SK-N-SH (cell line): ENCODE measurements around the gene HSPA4.

Experiments used
- CHD2 ChIP-seq: fragments of 150-350 bp; IDR thresholded peaks from 2 replicates; pipeline ENCODE4 v1.6.1; 2018; ENCODE audit warnings: low read length; ENCODE audit not compliant: partially characterized antibody
- CTCF ChIP-seq: fragments of 200-600 bp; sonication (generic); IDR thresholded peaks from 2 replicates; pipeline ENCODE4 v1.6.1; 2017; ENCODE audit warnings: antibody characterized with exemption, mild to moderate bottlenecking, moderate library complexity
- EZH2phosphoT487 ChIP-seq: fragments of 200-600 bp; sonication (generic); IDR thresholded peaks from 2 replicates; pipeline ENCODE4 v1.6.1; 2017; ENCODE audit warnings: low read depth, mixed run types, mild to moderate bottlenecking, antibody characterized with exemption, moderate library complexity, borderline replicate concordance
- POLR2AphosphoS5 ChIP-seq: IDR thresholded peaks from 2 replicates; pipeline ENCODE4 v1.6.1; 2012; ENCODE audit warnings: low read depth, low read length
- REST ChIP-seq: IDR thresholded peaks from 2 replicates; pipeline ENCODE4 v1.6.1; 2012; ENCODE audit warnings: mild to moderate bottlenecking, low read depth, low read length, moderate library complexity
- SMC3 ChIP-seq: IDR thresholded peaks from 2 replicates; pipeline ENCODE4 v1.6.1; 2012; ENCODE audit warnings: low read depth, low read length, improper control_type of control experiment
- TAF1 ChIP-seq: IDR thresholded peaks from 2 replicates; pipeline ENCODE4 v1.6.1; 2012; ENCODE audit warnings: low read depth, mild to moderate bottlenecking, low read length, moderate library complexity, borderline replicate concordance
- USF2 ChIP-seq: fragments of 150-350 bp; IDR thresholded peaks from 2 replicates; pipeline ENCODE4 v1.6.1; 2017; ENCODE audit warnings: antibody characterized with exemption, low read length, low read depth, borderline replicate concordance
- ZBTB33 ChIP-seq: IDR thresholded peaks from 2 replicates; pipeline ENCODE4 v1.4.0; 2012; ENCODE audit warnings: low read depth, borderline replicate concordance
- TF ChIP-seq, protein P1 (sequence below): IDR thresholded peaks from 2 replicates; pipeline ENCODE4 v1.4.0; 2012; ENCODE audit warnings: low read depth

DNA sequence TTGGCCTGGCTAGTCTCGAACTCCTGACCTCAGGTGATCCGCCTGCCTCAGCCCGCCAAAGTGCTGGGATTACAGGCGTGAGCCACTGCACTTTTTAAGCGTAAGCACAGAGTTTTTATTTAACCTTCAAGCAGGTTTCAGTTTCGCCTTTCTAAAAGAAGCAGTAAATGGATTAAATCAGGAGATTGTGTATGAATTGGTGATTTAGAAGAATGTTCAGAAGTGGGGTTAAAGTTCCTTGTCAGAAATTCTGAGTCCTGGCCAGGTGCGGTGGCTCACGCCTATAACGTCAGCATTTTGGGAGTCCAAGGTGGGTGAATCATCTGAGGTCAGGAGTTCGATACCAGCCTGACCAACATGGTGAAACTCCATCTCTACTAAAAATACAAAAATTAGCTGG, 12.2 kb downstream of the HSPA4 start:
- TF ChIP-seq SMC3 (no peak), CTCF (no peak), POLR2AphosphoS5 (no peak), CHD2 (no peak), EZH2phosphoT487 (no peak), ZBTB33 (no peak), REST (no peak), TAF1 (no peak), USF2 (no peak)
- TF ChIP-seq, protein P1, sequence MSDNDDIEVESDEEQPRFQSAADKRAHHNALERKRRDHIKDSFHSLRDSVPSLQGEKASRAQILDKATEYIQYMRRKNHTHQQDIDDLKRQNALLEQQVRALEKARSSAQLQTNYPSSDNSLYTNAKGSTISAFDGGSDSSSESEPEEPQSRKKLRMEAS: no peak
